HepG2 (cell line): Measurements from ENCODE around the gene IGSF11. TPM values are rescaled to one million over a fixed set of nuclear protein-coding genes. Genes with fewer than 3 reads are reported as not detected.

Source experiments
- ATAC-seq: fragments of 200-7000 bp; cut with Tn5 transposase; 3 replicates; pipeline ENCODE4 v1.9.1; 2020; ENCODE audit warnings: mild to moderate bottlenecking, moderate library complexity
- BruUV-seq: library from RNA; stranded (reverse); fragments of 400-500 nt; replicated peaks from 2 replicates; lab custom pipeline; 2021; lab: Mats Ljungman, UMichigan
- CTCF ChIA-PET: fragments of 300-600 bp; formaldehyde crosslinking; extraction: SDS; loops from one replicate; lab custom pipeline; 2021; ENCODE audit warnings: low total read pairs, inconsistent platforms, low intra/inter-chr PET ratio; lab: Yijun Ruan, JAX
- POLR2A ChIA-PET: fragments of 350-600 bp; sonication (Branson Sonifier 250); formaldehyde crosslinking; loops from one replicate; lab custom pipeline; 2020; ENCODE audit warnings: antibody characterized with exemption, inconsistent platforms; lab: Yijun Ruan, JAX
- DNase-seq: peaks from one replicate; pipeline ENCODE4 v3.0.0-alpha.2; 2015; ENCODE audit warnings: low spot score
- FAIRE-seq: peaks from 3 replicates; lab custom pipeline; 2011; peaks lifted over from hg19 to GRCh38; lab: Jason Lieb, UNC
- H2AFZ ChIP-seq: one replicate; pipeline ENCODE4 v1.6.1; 2011; ENCODE audit warnings: low read length, inconsistent platforms
- H3K27ac ChIP-seq: fragments of 300-600 bp; 3 replicates; pipeline ENCODE4 v1.8.0; 2011; ENCODE audit warnings: mixed run types, mild to moderate bottlenecking, mixed read lengths, low read length, inconsistent platforms; ENCODE audit not compliant: insufficient read depth; ENCODE audit errors: extremely low read length
- H3K27me3 ChIP-seq, 2 experiments: fragments of 200-600 bp in 1 of 2; 2 replicates in 1 of 2; 3 replicates in 1 of 2; pipeline versions ENCODE4 v1.6.0 to v1.8.0; 2011; ENCODE audit warnings: low read length in 2 of 2, mild to moderate bottlenecking in 2 of 2, moderate library complexity in 2 of 2, inconsistent platforms in 1 of 2; ENCODE audit not compliant: insufficient read depth in 2 of 2, control insufficient read depth in 1 of 2
- H3K36me3 ChIP-seq, 2 experiments: fragments of 200-600 bp in 1 of 2; replicated peaks in 1 of 2; 2 replicates in 1 of 2; 3 replicates in 1 of 2; pipeline versions ENCODE4 v1.5.1 to v1.8.0; 2011; ENCODE audit warnings: low read length in 2 of 2, inconsistent platforms in 1 of 2; ENCODE audit not compliant: insufficient read depth in 2 of 2, control insufficient read depth in 1 of 2
- H3K4me1 ChIP-seq: 2 replicates; pipeline ENCODE4 v1.5.1; 2012; ENCODE audit warnings: low read length, inconsistent platforms; ENCODE audit not compliant: insufficient read depth
- H3K4me2 ChIP-seq: 2 replicates; pipeline ENCODE4 v1.6.0; 2011; ENCODE audit warnings: low read depth, low read length, inconsistent platforms
- H3K4me3 ChIP-seq, 3 experiments: fragments of 200-600 bp in 1 of 3; sonication (generic), shearing (Covaris generic) in 1 of 3; replicated peaks in 1 of 3; 2 replicates each; pipeline ENCODE4 v1.5.1; 2011 to 2016; ENCODE audit warnings: low read length in 3 of 3, inconsistent platforms in 2 of 3, low read depth in 2 of 3, mild to moderate bottlenecking in 2 of 3, control low read depth in 1 of 3, mixed read lengths in 1 of 3; ENCODE audit not compliant: insufficient read depth in 1 of 3
- H3K79me2 ChIP-seq: one replicate; pipeline ENCODE4 v1.6.1; 2011; ENCODE audit warnings: low read length, inconsistent platforms; ENCODE audit not compliant: insufficient read depth
- H3K9ac ChIP-seq: 2 replicates; pipeline ENCODE4 v1.6.0; 2011; ENCODE audit warnings: mild to moderate bottlenecking, low read depth, low read length, inconsistent platforms; ENCODE audit not compliant: insufficient read depth
- H3K9me3 ChIP-seq: 2 replicates; pipeline ENCODE4 v1.5.1; 2012; ENCODE audit warnings: mild to moderate bottlenecking, low read length
- H4K20me1 ChIP-seq: 2 replicates; pipeline ENCODE4 v1.6.0; 2011; ENCODE audit warnings: inconsistent platforms, mild to moderate bottlenecking, low read length, moderate library complexity; ENCODE audit not compliant: insufficient read depth
- CSRNP1 ChIP-seq: sonication (generic); formaldehyde crosslinking; IDR thresholded peaks from 2 replicates; pipeline ENCODE4 v1.8.1; 2023; ENCODE audit warnings: mild to moderate bottlenecking, missing genetic modification reagents
- MAFG ChIP-seq: sonication (generic); formaldehyde crosslinking; IDR thresholded peaks from 2 replicates; pipeline ENCODE4 v1.5.1; 2020; ENCODE audit warnings: mild to moderate bottlenecking, missing genetic modification reagents
- NFAT5 ChIP-seq: sonication (generic); formaldehyde crosslinking; IDR thresholded peaks from 2 replicates; pipeline ENCODE4 v1.4.0; 2020; ENCODE audit warnings: missing genetic modification reagents
- PCBP2 ChIP-seq: fragments of 200-400 bp; formaldehyde crosslinking; optimal IDR thresholded peaks from 2 replicates; pipeline ENCODE3; 2018; ENCODE audit warnings: low read length, low read depth; ENCODE audit not compliant: poor library complexity, severe bottlenecking
- ZBTB38 ChIP-seq: sonication (generic); formaldehyde crosslinking; IDR thresholded peaks from 2 replicates; pipeline ENCODE4 v1.5.1; 2020; ENCODE audit warnings: mild to moderate bottlenecking, missing genetic modification reagents
- ZMYM2 ChIP-seq: sonication (generic); formaldehyde crosslinking; IDR thresholded peaks from 2 replicates; pipeline ENCODE4 v1.8.0; 2022; ENCODE audit warnings: mild to moderate bottlenecking, missing genetic modification reagents
- WGBS: methylation state at CpG from one replicate; pipeline ENCODE4 v1.1.6; 2017; ENCODE audit warnings: low lambda C conversion rate; 5-methylcytosine and 5-hydroxymethylcytosine counted together
- in situ Hi-C: cut with HindIII; loops from 2 replicates; pipeline ENCODE4 v1.10.0; 2017; ENCODE audit warnings: low pct_unique_long_range_greater_than_20kb; ENCODE audit not compliant: extremely low pct_ligation_motif_present
- intact Hi-C: fragments of 100-400 bp; cut with micrococcal nuclease; formaldehyde crosslinking; loops from one replicate; pipeline ENCODE4 v1.10.0; 2022; ENCODE audit not compliant: unreplicated experiment
- polyA plus RNA-seq, 8 experiments: library from polyadenylated mRNA; depleted of rRNA in 3 of 8; stranded (reverse) in 7 of 8; unstranded in 1 of 8; fragments of >200 nt; fragmentation: Illumina TruSeq in 4 of 8; extraction: Trizol in 4 of 8; gene quantifications; 2 replicates each; pipeline versions ENCODE4 v1.2.1 to v1.2.3, GENCODE V29; 2011 to 2016; ENCODE audit warnings: low read depth in 4 of 8, missing spikeins in 1 of 8, mixed read lengths in 1 of 8; ENCODE audit not compliant: insufficient read depth in 1 of 8
- total RNA-seq, 5 experiments: library from RNA; depleted of rRNA; stranded (reverse); fragments of >200 nt; fragmentation: Illumina TruSeq; extraction: Trizol; gene quantifications; 2 replicates each; pipeline ENCODE4 v1.2.3, GENCODE V29; 2016; ENCODE audit warnings: low read depth in 1 of 5

The IGSF11 gene
- total and polyA plus RNA-seq, 2 of the 13 experiments (the other 11 are each of a cell fraction or from before 2014, with no cell fraction given) = not detected

- no TSS peak for BruUV-seq
- Histone ChIP-seq H3K4me2 (no peak overlapping the region), H4K20me1 (no peaks in the 10 kb centered on the region), H3K27me3 (peaks cover 0 to 3% of the 10 kb centered on the region in 2 experiments; a peak in 1 of 5 replicates), H3K4me1 (no peaks in the 10 kb centered on the region), H3K79me2 (no peaks in the 10 kb centered on the region), H2AFZ (no peak overlapping the region), H3K36me3 (no peaks in the 10 kb centered on the region), H3K27ac (no peak overlapping the region), H3K4me3 (no peak overlapping the region), H3K9me3 (no peaks in the 10 kb centered on the region), H3K9ac (no peak overlapping the region)
- intact Hi-C loops (no loop called here), in situ Hi-C loops (no loop called here)
- ChIA-PET POLR2A (no interaction called here), CTCF (no interaction called here)
- no peak for TF ChIP-seq ZMYM2 (CRISPR knock-in tag)
- no peak for TF ChIP-seq CSRNP1 (CRISPR knock-in tag)
- TF ChIP-seq PCBP2 = no peak
- TF ChIP-seq NFAT5 = no peak
- TF ChIP-seq ZBTB38 (CRISPR knock-in tag) = no peak
- TF ChIP-seq MAFG (CRISPR knock-in tag) = no peak
- 65% methylated on average over 2 of the region's 2 CpGs for WGBS
- ATAC-seq = no peak
- DNase-seq = no peak
- FAIRE-seq = no peak
Observed at GRCh38 chr3:118931996-118932395, 102.7 kb downstream of the IGSF11 start.
